SK-N-SH treated with all-trans-retinoic acid at 6 μM for 48 hours (cell line): ENCODE data around the gene NAPSA.

ENCODE experiments used
- ARNTL ChIP-seq: fragments of 450-650 bp; formaldehyde crosslinking; IDR thresholded peaks from 2 replicates; pipeline ENCODE4 v1.5.0; 2020; ENCODE audit warnings: low read depth, mild to moderate bottlenecking, moderate library complexity, borderline replicate concordance
- BACH2 ChIP-seq: fragments of 250-450 bp; sonication (Bioruptor Pico); IDR thresholded peaks from 2 replicates; pipeline ENCODE4 v1.9.0; 2021; ENCODE audit warnings: mild to moderate bottlenecking, borderline replicate concordance
- CSDC2 ChIP-seq: fragments of 250-450 bp; sonication (Bioruptor Pico); IDR thresholded peaks from 2 replicates; pipeline ENCODE4 v1.5.0; 2020; ENCODE audit warnings: mild to moderate bottlenecking, moderate library complexity
- GLIS3 ChIP-seq: fragments of 250-450 bp; sonication (Bioruptor Pico); IDR thresholded peaks from 2 replicates; pipeline ENCODE4 v1.5.0; 2020; ENCODE audit warnings: mild to moderate bottlenecking, moderate library complexity
- ISL1 ChIP-seq: fragments of 250-450 bp; sonication (Bioruptor Pico); IDR thresholded peaks from 2 replicates; pipeline ENCODE4 v2.1.2; 2022; ENCODE audit warnings: mild to moderate bottlenecking, moderate library complexity
- PPARA ChIP-seq: fragments of 250-450 bp; sonication (Bioruptor Pico); IDR thresholded peaks from 2 replicates; pipeline ENCODE4 v1.5.0; 2020; ENCODE audit warnings: mild to moderate bottlenecking, borderline replicate concordance
- RARB ChIP-seq: fragments of 250-450 bp; sonication (Bioruptor Pico); IDR thresholded peaks from 2 replicates; pipeline ENCODE4 v1.8.0; 2021; ENCODE audit warnings: mild to moderate bottlenecking, moderate library complexity
- ZC3H10 ChIP-seq: fragments of 250-450 bp; sonication (Bioruptor Pico); IDR thresholded peaks from 2 replicates; pipeline ENCODE4 v1.5.1; 2021; ENCODE audit warnings: mild to moderate bottlenecking, moderate library complexity
- ZFP3 ChIP-seq: fragments of 250-450 bp; sonication (Bioruptor Pico); IDR thresholded peaks from 2 replicates; pipeline ENCODE4 v1.5.0; 2020; ENCODE audit warnings: mild to moderate bottlenecking, moderate library complexity
- ZNF70 ChIP-seq: fragments of 450-650 bp; formaldehyde crosslinking; IDR thresholded peaks from 2 replicates; pipeline ENCODE4 v1.5.0; 2020; ENCODE audit warnings: mild to moderate bottlenecking, moderate library complexity
- TF ChIP-seq, protein P1 (sequence below): fragments of 250-450 bp; sonication (Bioruptor Pico); IDR thresholded peaks from 2 replicates; pipeline ENCODE4 v1.5.1; 2021; ENCODE audit warnings: mild to moderate bottlenecking, moderate library complexity
- TF ChIP-seq, protein P2 (sequence below): fragments of 250-450 bp; sonication (Bioruptor Pico); IDR thresholded peaks from 2 replicates; pipeline ENCODE4 v1.8.0; 2020; ENCODE audit warnings: mild to moderate bottlenecking, moderate library complexity, borderline replicate concordance
- TF ChIP-seq, protein P3 (sequence below): fragments of 250-450 bp; sonication (Bioruptor Pico); IDR thresholded peaks from 2 replicates; pipeline ENCODE4 v1.5.1; 2020; ENCODE audit warnings: low read depth, mild to moderate bottlenecking, moderate library complexity
- TF ChIP-seq, protein P4 (sequence below): fragments of 250-450 bp; sonication (Bioruptor Pico); IDR thresholded peaks from 2 replicates; pipeline ENCODE4 v1.5.0; 2020; ENCODE audit warnings: mild to moderate bottlenecking, moderate library complexity

DNA sequence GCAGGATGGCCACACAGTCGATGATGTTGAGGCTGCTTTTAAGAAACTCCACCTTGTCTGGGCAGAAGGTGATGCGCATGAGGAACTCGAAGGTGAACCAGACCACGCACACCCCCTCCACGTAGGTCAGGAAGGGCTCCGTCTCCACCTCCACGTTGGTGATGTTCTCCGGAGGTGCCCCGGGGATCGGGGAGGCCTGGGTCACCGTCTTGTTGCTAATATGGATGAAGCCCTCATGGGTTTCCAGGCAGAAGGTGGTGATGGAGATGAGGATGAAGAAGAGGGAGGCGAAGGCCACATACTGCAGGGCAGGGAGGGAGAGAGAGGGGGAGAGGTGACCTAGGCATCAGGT is 41.7 kb downstream of the NAPSA start:
- TF ChIP-seq ZFP3 (CRISPR knock-in tag) (no peak), ISL1 (no peak), CSDC2 (CRISPR knock-in tag) (no peak), RARB (no peak), GLIS3 (CRISPR knock-in tag) (no peak), ARNTL (CRISPR knock-in tag) (no peak), BACH2 (CRISPR knock-in tag) (no peak), ZNF70 (CRISPR knock-in tag) (no peak), ZC3H10 (no peak), PPARA (CRISPR knock-in tag) (no peak)
- TF ChIP-seq, protein P1, sequence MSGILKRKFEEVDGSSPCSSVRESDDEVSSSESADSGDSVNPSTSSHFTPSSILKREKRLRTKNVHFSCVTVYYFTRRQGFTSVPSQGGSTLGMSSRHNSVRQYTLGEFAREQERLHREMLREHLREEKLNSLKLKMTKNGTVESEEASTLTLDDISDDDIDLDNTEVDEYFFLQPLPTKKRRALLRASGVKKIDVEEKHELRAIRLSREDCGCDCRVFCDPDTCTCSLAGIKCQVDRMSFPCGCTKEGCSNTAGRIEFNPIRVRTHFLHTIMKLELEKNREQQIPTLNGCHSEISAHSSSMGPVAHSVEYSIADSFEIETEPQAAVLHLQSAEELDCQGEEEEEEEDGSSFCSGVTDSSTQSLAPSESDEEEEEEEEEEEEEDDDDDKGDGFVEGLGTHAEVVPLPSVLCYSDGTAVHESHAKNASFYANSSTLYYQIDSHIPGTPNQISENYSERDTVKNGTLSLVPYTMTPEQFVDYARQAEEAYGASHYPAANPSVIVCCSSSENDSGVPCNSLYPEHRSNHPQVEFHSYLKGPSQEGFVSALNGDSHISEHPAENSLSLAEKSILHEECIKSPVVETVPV (CRISPR knock-in tag): no peak
- TF ChIP-seq, protein P2, sequence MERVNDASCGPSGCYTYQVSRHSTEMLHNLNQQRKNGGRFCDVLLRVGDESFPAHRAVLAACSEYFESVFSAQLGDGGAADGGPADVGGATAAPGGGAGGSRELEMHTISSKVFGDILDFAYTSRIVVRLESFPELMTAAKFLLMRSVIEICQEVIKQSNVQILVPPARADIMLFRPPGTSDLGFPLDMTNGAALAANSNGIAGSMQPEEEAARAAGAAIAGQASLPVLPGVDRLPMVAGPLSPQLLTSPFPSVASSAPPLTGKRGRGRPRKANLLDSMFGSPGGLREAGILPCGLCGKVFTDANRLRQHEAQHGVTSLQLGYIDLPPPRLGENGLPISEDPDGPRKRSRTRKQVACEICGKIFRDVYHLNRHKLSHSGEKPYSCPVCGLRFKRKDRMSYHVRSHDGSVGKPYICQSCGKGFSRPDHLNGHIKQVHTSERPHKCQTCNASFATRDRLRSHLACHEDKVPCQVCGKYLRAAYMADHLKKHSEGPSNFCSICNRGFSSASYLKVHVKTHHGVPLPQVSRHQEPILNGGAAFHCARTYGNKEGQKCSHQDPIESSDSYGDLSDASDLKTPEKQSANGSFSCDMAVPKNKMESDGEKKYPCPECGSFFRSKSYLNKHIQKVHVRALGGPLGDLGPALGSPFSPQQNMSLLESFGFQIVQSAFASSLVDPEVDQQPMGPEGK (CRISPR knock-in tag): no peak
- TF ChIP-seq, protein P3, sequence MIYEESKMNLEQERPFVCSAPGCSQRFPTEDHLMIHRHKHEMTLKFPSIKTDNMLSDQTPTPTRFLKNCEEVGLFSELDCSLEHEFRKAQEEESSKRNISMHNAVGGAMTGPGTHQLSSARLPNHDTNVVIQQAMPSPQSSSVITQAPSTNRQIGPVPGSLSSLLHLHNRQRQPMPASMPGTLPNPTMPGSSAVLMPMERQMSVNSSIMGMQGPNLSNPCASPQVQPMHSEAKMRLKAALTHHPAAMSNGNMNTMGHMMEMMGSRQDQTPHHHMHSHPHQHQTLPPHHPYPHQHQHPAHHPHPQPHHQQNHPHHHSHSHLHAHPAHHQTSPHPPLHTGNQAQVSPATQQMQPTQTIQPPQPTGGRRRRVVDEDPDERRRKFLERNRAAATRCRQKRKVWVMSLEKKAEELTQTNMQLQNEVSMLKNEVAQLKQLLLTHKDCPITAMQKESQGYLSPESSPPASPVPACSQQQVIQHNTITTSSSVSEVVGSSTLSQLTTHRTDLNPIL (CRISPR knock-in tag): no peak
- TF ChIP-seq, protein P4, sequence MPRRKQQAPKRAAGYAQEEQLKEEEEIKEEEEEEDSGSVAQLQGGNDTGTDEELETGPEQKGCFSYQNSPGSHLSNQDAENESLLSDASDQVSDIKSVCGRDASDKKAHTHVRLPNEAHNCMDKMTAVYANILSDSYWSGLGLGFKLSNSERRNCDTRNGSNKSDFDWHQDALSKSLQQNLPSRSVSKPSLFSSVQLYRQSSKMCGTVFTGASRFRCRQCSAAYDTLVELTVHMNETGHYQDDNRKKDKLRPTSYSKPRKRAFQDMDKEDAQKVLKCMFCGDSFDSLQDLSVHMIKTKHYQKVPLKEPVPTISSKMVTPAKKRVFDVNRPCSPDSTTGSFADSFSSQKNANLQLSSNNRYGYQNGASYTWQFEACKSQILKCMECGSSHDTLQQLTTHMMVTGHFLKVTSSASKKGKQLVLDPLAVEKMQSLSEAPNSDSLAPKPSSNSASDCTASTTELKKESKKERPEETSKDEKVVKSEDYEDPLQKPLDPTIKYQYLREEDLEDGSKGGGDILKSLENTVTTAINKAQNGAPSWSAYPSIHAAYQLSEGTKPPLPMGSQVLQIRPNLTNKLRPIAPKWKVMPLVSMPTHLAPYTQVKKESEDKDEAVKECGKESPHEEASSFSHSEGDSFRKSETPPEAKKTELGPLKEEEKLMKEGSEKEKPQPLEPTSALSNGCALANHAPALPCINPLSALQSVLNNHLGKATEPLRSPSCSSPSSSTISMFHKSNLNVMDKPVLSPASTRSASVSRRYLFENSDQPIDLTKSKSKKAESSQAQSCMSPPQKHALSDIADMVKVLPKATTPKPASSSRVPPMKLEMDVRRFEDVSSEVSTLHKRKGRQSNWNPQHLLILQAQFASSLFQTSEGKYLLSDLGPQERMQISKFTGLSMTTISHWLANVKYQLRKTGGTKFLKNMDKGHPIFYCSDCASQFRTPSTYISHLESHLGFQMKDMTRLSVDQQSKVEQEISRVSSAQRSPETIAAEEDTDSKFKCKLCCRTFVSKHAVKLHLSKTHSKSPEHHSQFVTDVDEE: no peak
